ENCODE measurements around the gene ZBTB8A.
A peak's percentile ranks its signal among the peaks of the same experiment; 100 is the strongest.
"Not testable (repeated sequence)": the region's sequence is repeated elsewhere in the genome, so short reads cannot be mapped to it uniquely, and the experiment has no call there.

The ZBTB8A gene

DNA sequence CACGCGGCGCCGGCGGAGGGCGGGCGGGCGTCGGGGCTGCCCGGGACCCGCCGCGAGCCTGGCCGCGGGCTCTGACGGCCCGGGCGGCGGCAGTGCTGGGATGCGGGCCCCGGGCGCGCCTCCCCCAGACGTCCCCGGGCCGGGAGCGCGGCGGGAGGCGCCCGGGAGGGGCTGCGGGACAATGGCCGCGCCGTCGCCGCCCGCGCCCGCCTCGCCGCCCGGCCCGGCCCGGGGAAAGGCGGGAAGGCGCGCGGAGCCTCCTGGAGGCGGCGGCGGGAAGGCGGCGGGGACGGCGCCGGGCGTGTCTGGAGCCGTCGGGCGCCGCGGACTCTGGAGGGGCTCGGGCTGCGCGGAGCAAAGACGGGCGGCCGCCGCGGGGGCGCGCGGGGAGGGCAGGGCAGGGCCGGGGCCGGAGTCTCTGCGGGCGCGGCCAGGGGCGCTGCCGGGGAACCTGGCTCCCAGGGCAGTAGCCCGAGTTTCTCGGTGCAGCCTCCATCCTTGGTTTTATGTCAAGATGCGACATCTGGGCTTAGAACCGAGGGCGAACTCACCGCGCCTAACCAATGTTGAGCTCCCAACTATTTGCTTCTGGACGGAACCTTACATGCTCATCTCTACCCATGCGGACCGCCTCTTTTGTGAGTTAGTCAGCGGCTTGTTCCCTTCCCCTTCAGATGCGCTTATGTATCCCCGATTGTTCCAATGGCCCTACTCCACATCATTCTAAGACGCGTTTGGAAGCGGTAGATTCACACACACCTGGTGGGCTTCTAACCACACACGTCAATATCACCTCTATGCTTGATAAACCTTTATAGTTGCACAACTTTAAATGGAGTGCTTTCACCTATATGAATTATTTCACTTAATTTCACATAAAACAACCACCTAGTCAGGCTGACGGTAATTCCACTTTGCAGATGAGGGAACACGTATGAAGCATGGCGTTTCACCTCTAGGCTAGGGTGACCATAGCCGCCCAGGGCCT lies 651 bp downstream of the ZBTB8A start:
- peak; percentile 8 for DNase-seq

GRCh38 chr1:32540605-32541004 lies 1.4 kb downstream of the ZBTB8A start:
- DNase-seq, result no peak

GRCh38 chr1:32541064-32541566 lies 1.9 kb downstream of the ZBTB8A start:
- no peak for DNase-seq

DNA sequence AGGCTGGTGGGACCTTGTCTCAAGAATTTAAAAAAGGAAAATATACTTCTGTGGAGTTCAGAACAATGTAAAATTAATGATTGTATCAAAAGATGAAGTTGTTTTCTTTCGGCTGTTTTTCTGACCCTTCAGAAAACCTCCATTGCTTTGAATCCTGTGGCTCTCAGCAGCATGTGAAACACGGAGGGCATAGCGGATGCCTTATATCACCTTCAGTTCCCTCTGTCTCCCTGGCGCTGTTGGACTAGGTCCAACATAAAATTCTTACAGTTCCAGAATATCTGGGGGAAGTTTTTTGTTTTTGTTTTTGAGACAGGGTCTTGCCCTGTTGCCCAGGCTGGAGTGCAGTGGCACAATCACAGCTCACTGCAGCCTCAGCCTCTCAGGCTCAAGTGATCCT lies 7.4 kb downstream of the ZBTB8A start:
- no peak for DNase-seq

DNA sequence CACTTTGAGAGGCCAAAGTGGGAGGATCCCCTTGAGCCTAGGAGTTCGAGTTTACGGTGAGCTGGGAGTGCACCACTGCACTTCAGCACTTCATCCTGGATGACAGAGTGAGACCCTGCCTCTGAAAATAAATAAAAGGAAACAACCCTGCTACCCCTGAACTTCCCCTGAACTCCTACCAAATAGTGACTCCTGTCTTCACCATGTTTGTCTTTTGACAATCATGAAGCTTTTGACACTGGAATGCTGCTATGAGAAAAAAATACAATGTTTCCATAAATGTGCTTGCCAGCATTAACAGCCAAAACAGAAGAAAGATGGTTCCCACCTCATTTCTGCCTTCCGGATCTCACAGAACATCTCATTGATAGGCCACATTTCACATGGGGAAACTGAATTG lies 10.4 kb downstream of the ZBTB8A start:
- no peak for DNase-seq

GRCh38 chr1:32554288-32554687 lies 15.1 kb downstream of the ZBTB8A start:
- no peak for DNase-seq

DNA sequence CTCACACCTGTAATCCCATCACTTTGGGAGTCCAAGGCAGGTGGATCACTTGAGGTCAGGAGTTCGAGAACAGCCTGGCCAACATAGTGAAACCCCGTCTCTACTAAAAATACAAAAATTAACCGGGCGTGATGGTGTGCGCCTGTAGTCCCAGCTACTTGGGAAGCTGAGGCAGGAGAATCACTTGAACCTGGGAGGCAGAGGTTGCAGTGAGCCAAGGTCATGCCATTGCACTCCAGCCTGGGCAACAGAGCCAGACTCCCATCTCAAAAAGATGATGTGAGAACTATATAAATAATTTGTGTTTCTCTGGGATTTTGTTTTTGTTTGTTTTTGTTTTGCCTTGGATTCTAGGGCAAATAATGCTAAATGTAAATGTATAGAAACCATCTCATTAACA lies 17.8 kb downstream of the ZBTB8A start:
- DNase-seq, result not testable (repeated sequence)

DNA sequence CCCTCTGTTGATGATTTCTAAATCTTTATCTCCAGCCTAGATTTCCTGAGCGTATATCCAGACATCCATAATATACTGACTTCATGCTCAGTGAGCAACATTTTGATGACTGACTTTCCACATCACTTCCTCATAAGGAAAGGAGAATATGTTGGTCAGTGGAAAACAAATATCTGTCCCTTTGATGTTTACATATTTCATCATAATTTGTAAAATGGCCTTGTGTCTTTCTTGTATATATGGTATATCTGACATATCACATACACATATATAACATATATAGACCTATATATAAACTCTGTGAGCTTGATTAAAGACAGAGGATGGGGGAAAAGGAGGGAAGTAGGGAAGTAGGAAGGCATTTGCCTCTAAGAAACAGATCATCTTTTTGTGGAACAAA lies 18.6 kb downstream of the ZBTB8A start:
- no peak for DNase-seq

DNA sequence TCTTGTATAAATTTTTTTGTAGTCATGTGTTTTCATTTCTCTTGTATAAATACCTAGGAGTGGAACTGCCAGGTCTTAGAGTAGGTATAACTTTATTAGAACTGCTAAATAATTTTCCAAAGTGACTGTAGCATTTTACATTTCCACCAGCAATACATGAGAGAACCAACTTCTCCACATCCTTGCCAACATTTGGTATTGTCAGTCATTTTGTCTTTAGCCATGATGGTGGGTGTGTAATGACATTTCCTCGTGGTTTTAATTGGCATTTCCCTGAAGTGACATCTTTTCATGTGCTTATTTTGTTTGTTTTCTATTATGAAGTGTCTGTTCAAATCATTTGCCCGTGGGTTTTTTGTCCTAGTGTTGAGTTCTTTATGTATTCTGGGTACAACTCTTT lies 29.7 kb downstream of the ZBTB8A start:
- DNase-seq, result no peak

GRCh38 chr1:32580348-32581017 lies 41.3 kb downstream of the ZBTB8A start:
- DNase-seq, result no peak

GRCh38 chr1:32592943-32593342 lies 53.7 kb downstream of the ZBTB8A start:
- DNase-seq, result no peak

DNA sequence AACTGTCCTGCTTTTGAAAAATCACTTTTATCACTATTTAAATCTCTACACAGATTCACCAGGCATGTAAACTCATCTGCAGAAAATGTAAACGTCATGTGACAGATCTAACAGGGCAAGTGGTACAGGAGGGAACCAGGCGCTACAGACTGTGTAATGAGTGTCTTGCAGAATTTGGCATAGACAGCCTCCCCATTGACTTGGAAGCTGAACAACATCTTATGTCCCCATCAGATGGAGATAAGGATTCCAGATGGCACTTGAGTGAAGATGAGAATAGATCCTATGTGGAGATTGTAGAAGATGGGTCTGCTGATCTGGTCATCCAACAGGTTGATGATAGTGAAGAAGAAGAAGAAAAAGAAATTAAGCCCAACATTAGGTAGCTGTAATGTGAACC lies 60.8 kb downstream of the ZBTB8A start:
- no peak for DNase-seq

DNA sequence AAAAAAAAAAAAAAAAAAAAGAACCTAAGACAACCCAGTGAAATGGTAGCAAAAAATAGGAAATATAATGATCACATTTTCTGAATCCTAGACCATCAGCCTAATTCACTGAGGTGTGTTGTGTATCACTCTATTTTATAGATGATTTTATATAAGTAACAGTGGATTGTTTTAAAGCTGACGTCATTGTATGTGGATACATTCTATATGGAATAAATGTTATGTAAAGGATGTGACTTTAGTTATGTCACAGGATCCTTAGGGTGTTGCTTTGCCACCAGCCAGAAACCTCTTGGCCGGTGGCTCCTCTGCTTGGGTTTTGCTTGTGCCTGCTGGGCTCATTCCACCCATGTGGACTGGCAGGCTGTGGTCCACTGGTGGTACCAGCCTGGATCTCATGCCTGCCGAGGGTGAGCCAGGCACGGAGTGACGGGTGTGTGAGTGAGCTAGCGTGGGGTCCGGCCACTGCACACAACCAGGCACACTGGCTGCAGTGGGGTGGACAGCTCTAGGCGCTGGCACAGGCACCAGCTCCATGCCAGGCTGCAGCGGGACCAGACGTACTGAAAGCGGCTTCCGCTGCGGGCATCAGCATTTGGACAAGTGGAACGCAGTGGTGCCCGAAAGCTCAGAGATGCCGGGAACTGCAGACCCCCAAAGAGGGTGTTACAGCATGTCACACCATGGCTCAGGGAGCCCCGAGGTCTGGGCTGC lies 66.6 kb downstream of the ZBTB8A start:
- no peak for DNase-seq

DNA sequence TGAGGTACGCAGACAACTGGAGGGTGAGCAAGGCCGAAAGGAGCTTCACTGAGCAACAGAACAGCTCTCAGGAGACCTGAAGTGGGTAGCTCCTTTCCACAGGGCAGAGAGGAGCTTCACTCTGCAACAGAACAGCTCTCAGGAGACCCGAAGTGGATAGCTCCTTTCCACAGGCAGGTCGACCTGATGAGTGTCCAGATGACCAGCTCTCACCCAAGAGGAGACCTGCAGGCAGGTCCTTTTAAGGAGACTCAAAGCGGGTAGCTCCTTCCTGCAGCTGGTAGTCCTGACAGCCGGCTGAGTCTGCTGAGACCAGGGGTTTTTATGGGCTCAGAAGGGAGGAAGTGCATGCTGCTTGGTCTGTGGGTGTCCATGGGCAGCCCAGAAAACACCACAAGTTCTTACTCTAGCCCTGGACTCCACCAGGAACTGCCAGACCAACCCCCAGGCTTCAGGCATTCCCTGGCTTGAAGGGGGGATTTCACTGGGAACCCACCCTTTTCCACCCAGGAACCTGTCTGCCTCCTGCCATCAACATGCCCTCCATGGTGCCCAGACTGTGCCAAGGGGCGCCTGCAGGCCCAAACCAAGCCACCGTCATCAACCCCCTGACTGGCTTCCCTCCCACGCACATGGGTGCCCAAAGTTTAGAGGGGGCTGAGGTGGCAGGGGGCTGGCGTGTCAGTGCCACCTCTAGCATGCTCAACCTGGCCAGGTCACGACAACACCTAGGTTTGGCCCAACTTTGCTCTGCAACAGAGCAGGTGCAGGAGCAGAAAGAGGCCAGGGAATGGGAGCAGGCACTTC lies 67.5 kb downstream of the ZBTB8A start:
- DNase-seq, result no peak

- no peak for DNase-seq
Measured at GRCh38 chr1:32609180-32609579, 70.0 kb downstream of the ZBTB8A start.

- DNase-seq, result no peak
Measured at GRCh38 chr1:32611859-32612188, 72.6 kb downstream of the ZBTB8A start.

GRCh38 chr1:32612189-32612881 lies 73.1 kb downstream of the ZBTB8A start:
- peak; percentile 84 for DNase-seq

DNA sequence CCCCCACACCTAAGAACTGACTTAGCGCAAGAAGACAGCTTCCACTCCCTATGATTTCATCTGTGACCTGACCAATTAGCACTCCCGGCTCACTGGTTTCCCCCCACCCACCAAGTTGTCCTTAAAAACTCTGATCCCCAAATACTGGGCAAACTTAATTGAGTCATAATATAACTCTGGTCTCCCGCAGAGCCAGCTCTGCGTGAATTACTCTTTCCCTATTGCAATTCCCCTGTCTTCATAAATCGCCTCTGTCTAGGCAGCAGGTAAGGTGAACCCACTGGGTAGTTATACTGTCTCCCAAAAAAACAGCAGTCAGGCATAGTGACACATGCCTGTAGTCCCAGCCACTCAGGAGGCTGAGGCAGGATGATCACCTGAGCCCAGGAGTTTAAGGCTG lies 74.2 kb downstream of the ZBTB8A start:
- DNase-seq, result no peak

DNA sequence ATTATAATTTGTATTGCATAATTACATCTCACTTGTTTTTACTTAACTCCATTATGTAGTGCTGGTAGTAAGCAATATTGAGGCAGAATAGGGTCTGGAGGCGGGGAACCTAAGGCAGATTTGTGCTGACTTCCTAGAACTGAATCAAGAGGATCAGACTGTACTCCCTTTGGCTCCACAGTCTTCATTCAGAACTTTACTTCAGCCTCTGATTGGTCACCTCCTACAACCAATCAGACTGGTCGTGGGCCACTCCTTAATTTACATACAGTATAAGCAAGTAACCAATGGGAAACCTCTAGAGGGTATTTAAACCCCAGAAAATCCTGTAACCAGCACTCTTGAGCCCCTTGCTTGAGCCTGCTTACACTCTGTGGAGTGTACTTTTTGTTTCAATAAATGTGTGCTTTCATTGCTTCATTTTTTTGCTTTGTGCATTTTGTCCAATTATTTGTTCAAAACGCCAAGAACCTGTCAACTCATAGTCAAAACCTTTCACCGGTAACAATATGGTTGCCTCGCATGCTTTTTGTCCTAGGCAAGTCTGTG lies 79.5 kb downstream of the ZBTB8A start:
- DNase-seq, result no peak

- no peak for DNase-seq
Measured at GRCh38 chr1:32619701-32620485, 80.7 kb downstream of the ZBTB8A start.

GRCh38 chr1:32622205-32622604 lies 83.0 kb downstream of the ZBTB8A start:
- no peak for DNase-seq

Measured in T1000 (cell line).